Left forelimb (tissue), 1 donor: ENCODE measurements around the gene GLRA3.

ENCODE experiments used
- DNase-seq: peaks from one replicate; pipeline ENCODE4 v3.0.0-alpha.2; 2018; ENCODE audit warnings: low spot score

Gene GLRA3

DNA sequence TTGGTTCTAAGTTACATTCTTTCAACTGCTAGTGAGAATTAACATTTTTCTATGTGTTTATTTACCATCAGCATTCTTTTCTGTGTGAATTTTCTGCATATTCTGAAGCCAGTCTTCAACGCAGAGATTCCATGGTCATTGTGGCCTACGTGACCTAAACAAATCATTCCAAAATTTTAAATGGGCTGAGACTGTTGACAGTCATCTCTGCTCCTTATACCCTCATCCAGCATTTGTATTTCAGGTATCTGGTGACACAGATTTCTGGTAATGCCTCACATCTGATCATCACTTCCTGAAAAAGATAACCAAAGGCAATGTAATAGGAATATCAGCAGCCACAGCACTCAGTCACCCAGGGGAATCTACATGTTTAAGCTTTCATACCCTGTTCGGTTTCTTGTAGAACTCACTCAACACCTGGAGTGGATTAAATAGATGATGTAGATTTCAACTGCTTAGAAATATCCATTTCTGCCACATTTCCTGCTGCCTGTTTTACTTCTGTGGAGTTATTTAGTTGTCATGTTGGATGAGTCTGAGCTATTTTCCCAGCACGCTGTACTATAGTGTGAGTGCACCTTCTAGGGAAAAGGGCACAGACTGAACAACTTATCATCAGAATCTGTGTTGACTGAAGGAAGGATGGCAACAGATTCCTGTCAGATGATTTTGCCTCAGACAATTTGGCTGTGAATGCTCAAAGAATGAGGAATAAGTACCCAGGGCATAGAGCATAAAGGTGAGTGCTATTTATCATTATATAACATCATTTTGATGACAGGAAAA lies 233.7 kb downstream of the GLRA3 start:
- no peak for DNase-seq

DNA sequence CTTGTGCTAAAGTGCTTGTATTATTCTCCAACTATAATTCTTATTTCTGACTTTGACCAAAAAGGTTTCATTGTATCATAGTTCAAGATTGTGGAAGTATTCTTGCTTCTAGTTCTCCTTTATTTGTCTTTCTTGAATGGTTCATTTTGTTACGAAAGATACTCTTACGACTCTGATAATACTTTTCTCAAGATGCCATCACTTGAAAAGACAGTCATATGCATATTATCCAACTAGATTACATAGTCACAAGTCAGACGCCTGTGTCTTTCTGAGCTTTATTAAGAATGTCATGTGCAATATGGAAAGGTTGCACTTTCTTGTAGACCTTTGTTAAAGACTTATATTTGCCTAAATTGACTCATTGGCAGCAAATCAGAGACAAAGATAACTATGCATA lies 235.3 kb downstream of the GLRA3 start:
- DNase-seq = no peak

DNA sequence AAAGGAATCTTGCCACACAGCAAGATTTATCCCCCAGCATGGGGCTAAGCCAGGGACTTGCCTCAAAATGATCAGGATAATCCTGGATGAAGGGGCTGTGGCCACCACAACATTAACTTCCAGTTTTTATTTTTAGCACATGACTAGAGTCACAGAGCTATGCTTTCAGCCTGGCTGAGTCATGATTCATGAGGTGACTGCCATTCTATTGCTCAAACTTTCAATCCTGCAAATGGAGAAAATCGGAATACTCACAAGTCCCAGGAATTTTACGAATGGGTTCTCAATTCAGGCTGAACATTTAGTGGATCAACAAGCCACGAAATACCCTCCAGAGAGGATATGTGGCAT lies 236.1 kb downstream of the GLRA3 start:
- no peak for DNase-seq

DNA sequence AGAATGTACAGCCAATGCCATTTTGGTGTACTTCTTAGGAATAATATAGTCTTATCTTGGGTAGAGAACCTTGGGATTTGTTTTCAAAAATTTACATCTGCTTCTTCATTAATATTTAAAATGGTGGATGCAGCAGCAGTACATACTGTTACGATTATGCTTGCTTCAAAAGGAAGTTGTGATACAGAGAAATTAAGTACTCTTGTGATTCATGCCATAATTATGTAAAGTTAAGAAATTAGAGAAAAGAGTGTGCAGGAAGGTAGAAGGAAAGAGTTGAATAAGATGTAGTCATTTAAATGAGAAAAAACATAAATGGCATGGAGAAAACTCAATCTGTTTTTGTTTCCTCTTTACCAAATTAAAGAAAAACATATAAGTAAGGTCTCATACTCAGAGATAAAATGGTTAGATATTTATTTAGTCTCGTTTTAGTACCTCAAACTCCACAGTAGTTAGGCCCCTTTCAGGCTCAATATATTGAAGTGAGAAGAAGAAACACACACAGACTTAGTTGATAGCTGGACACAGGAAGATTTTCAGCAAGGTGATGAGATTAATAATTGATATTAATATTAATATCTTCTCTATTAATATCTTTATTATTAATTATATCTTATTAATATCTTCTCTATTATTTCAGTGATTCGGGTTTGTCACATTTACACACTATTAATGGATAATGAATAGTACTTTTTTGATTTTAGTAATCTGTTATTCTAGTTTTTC lies 236.6 kb downstream of the GLRA3 start:
- DNase-seq = no peak

DNA sequence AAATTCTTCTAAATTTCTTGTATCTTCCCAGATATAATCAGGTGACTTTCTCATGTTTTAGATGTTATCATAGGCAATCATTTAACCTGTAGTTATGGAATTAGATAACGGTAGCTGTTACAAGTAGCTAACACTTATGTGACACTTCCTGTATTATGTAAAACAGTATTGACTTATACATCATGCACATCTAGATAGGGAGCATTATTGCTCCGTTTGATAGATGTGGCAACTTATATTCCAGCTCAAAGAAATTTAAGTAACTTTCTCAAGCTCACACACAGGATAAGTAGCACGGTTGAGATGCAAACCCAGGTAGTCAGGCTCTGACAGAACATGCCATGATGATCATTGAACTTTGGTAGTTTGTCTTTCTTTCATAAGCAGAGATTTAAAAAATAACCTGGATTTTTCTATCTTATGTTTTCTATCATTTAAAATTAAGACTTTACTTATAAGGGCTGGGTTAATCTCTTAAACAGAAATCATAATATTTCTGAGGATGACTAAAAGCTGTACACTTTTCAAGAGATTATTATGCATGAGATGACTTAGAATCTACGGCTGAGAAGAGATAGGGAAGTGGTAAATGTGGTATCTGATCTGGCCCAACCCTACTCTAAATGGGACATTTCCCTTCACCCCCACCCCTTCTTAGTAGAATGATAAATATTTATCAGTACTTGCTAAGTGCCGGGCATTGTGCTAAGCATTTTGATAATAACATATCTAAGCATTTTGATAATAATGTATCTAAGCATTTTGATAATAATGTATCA lies 237.6 kb downstream of the GLRA3 start:
- DNase-seq = no peak

DNA sequence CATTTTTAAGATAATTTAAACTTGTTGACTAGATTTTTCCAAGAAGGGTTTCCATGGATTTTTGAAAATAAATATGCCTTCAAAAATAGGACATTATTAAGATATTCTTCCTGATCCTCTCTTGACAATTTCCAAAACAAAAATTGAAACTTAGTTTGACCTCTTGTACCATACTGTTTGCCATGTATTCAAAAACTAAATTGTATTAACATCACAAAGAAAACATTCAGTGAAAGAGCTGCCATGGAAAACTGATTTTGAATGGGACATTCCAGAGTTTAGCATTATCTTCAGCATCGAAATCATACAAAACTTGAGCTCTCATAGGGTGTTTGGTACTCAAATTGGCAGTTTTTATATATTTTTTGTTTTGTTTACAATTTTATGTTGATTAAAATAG lies 238.7 kb downstream of the GLRA3 start:
- no peak for DNase-seq
